GM12878 (cell line): Measurements from ENCODE around the gene IRF1. TPM values are rescaled to one million over a fixed set of nuclear protein-coding genes. Genes with fewer than 3 reads are reported as not detected.
A peak's percentile ranks its signal among the peaks of the same experiment; 100 is the strongest.

Source experiments
- ATAC-seq: fragments of 200-7000 bp; cut with Tn5 transposase; 3 replicates; pipeline ENCODE4 v1.9.1; 2020; ENCODE audit warnings: mild to moderate bottlenecking, moderate library complexity
- BruUV-seq: library from RNA; stranded (reverse); fragments of 400-500 nt; replicated peaks from 2 replicates; lab custom pipeline; 2021; lab: Mats Ljungman, UMichigan
- CTCF ChIA-PET: fragments of 300-600 bp; sonication (Branson Sonifier 250); formaldehyde crosslinking; extraction: SDS; loops from one replicate; lab custom pipeline; 2021; ENCODE audit warnings: inconsistent platforms; lab: Yijun Ruan, JAX
- POLR2A ChIA-PET: fragments of 350-600 bp; formaldehyde crosslinking; extraction: SDS; loops from one replicate; lab custom pipeline; 2021; ENCODE audit warnings: inconsistent platforms; lab: Charles Lee
- RAD21 ChIA-PET: fragments of 300-600 bp; sonication (Branson Sonifier 250); formaldehyde crosslinking; loops from one replicate; lab custom pipeline; 2023; ENCODE audit warnings: antibody characterized with exemption; ENCODE audit not compliant: unreplicated experiment; lab: Charles Lee
- SMC1A ChIA-PET: fragments of 300-600 bp; sonication (Branson Sonifier 250); formaldehyde crosslinking; loops from one replicate; lab custom pipeline; 2023; ENCODE audit not compliant: unreplicated experiment, uncharacterized antibody; lab: Charles Lee
- DNase-seq: peaks from one replicate; pipeline ENCODE4 v3.0.0-alpha.2; 2011; ENCODE audit warnings: low read depth, low spot score
- FAIRE-seq: peaks from 3 replicates; lab custom pipeline; 2011; peaks lifted over from hg19 to GRCh38; lab: Jason Lieb, UNC
- H2AFZ ChIP-seq: 2 replicates; pipeline ENCODE4 v1.6.0; 2011; ENCODE audit warnings: low read depth, low read length, control low read depth; ENCODE audit not compliant: control insufficient read depth
- H3K27ac ChIP-seq: 2 replicates; pipeline ENCODE4 v1.5.1; 2011; ENCODE audit warnings: control low read depth; ENCODE audit not compliant: control insufficient read depth, insufficient read depth
- H3K27me3 ChIP-seq, 2 experiments: replicated peaks in 1 of 2; 2 replicates each; pipeline versions ENCODE4 v1.6.0 to v1.6.1; 2011; ENCODE audit warnings: low read length in 1 of 2; ENCODE audit not compliant: control insufficient read depth in 2 of 2, insufficient read depth in 2 of 2
- H3K36me3 ChIP-seq, 2 experiments: 2 replicates each; pipeline ENCODE4 v1.5.1; 2011; ENCODE audit warnings: low read length in 1 of 2; ENCODE audit not compliant: control insufficient read depth in 2 of 2, insufficient read depth in 2 of 2
- H3K4me1 ChIP-seq: 2 replicates; pipeline ENCODE4 v1.6.1; 2011; ENCODE audit warnings: mild to moderate bottlenecking, low read length, moderate library complexity, mixed read lengths; ENCODE audit not compliant: control insufficient read depth, insufficient read depth
- H3K4me2 ChIP-seq: 2 replicates; pipeline ENCODE4 v1.6.0; 2011; ENCODE audit warnings: control low read depth; ENCODE audit not compliant: control insufficient read depth, insufficient read depth
- H3K4me3 ChIP-seq: fragments of 200-600 bp; sonication (generic); 2 replicates; pipeline ENCODE4 v1.5.1; 2016
- H3K79me2 ChIP-seq: 2 replicates; pipeline ENCODE4 v1.6.0; 2011; ENCODE audit warnings: low read length; ENCODE audit not compliant: control insufficient read depth, insufficient read depth
- H3K9ac ChIP-seq: 2 replicates; pipeline ENCODE4 v1.8.0; 2011; ENCODE audit warnings: low read length, control low read depth, mixed read lengths; ENCODE audit not compliant: control insufficient read depth, insufficient read depth
- H3K9me3 ChIP-seq: replicated peaks from 3 replicates; pipeline ENCODE4 v1.5.1; 2011; ENCODE audit warnings: mild to moderate bottlenecking, low read length; ENCODE audit not compliant: control insufficient read depth, insufficient read depth
- H4K20me1 ChIP-seq: 2 replicates; pipeline ENCODE4 v1.6.0; 2011; ENCODE audit not compliant: control insufficient read depth, insufficient read depth
- CEBPZ ChIP-seq: fragments of 150-350 bp; IDR thresholded peaks from 2 replicates; pipeline ENCODE4 v1.6.1; 2016; ENCODE audit warnings: low read depth, low read length
- CREB1 ChIP-seq: IDR thresholded peaks from 2 replicates; pipeline ENCODE4 v1.6.1; 2012; ENCODE audit warnings: low read depth, mild to moderate bottlenecking, inconsistent platforms
- E2F8 ChIP-seq: fragments of 450-650 bp; IDR thresholded peaks from 2 replicates; pipeline ENCODE4 v1.6.1; 2018; ENCODE audit warnings: mild to moderate bottlenecking, low read depth, moderate library complexity; ENCODE audit not compliant: partially characterized antibody
- MEF2B ChIP-seq: fragments of 450-650 bp; IDR thresholded peaks from 2 replicates; pipeline ENCODE4 v1.6.1; 2018; ENCODE audit warnings: mild to moderate bottlenecking, moderate library complexity; ENCODE audit not compliant: partially characterized antibody, poor library complexity, severe bottlenecking
- NFXL1 ChIP-seq: fragments of 450-650 bp; IDR thresholded peaks from 2 replicates; pipeline ENCODE4 v1.6.1; 2017; ENCODE audit warnings: antibody characterized with exemption, mild to moderate bottlenecking, borderline replicate concordance
- POLR2AphosphoS2 ChIP-seq: IDR thresholded peaks from 2 replicates; pipeline ENCODE4 v1.6.1; 2011; ENCODE audit warnings: low read depth, mild to moderate bottlenecking, low read length, improper control_type of control experiment, moderate library complexity
- RAD21 ChIP-seq: IDR thresholded peaks from 2 replicates; pipeline ENCODE4 v1.6.1; 2011; ENCODE audit warnings: mild to moderate bottlenecking, low read depth, low read length, moderate library complexity; ENCODE audit not compliant: insufficient read depth
- RUNX3 ChIP-seq: IDR thresholded peaks from 2 replicates; pipeline ENCODE4 v1.6.1; 2012; ENCODE audit warnings: low read length, inconsistent platforms
- SMAD5 ChIP-seq: IDR thresholded peaks from 2 replicates; pipeline ENCODE4 v1.6.1; 2016; ENCODE audit warnings: antibody characterized with exemption, low read depth
- SP1 ChIP-seq: IDR thresholded peaks from one replicate; pipeline ENCODE4 v1.6.1; 2011; ENCODE audit warnings: low read depth, low read length
- WGBS: methylation state at CpG from one replicate; pipeline ENCODE4 v1.1.6; 2016; ENCODE audit warnings: low lambda C conversion rate; ENCODE audit not compliant: insufficient replicate concordance, insufficient coverage; ENCODE audit errors: missing lambda C conversion rate; 5-methylcytosine and 5-hydroxymethylcytosine counted together
- in situ Hi-C: fragments of 300-500 bp; cut with MboI; formaldehyde crosslinking; loops from 9 replicates; pipeline ENCODE4 v1.14.3; 2018; ENCODE audit warnings: mixed read lengths
- intact Hi-C: fragments of 100-400 bp; cut with micrococcal nuclease; formaldehyde crosslinking; loops from one replicate; pipeline ENCODE4 v1.14.2; 2022; ENCODE audit not compliant: unreplicated experiment
- polyA plus RNA-seq, 11 experiments: library from polyadenylated mRNA; depleted of rRNA in 4 of 11; unstranded in 6 of 11; stranded (reverse) in 5 of 11; fragments of >200 nt; fragmentation: Nextera tagmentation in 4 of 11; fragmentation: Illumina TruSeq in 1 of 11; extraction: Ambion mirVana in 4 of 11; extraction: Trizol in 1 of 11; gene quantifications; 1 replicate in 1 of 11; 2 replicates in 10 of 11; pipeline versions ENCODE4 v1.2.1 to v1.2.3, GENCODE V29; 2011 to 2016; ENCODE audit warnings: inconsistent platforms in 2 of 11, missing spikeins in 2 of 11, low read depth in 1 of 11
- total RNA-seq, 4 experiments: library from RNA; depleted of rRNA in 3 of 4; stranded (reverse); fragments of >200 nt in 3 of 4; fragmentation: Illumina TruSeq in 1 of 4; extraction: Trizol in 1 of 4; gene quantifications; 2 replicates each; pipeline versions ENCODE4 v1.2.1 to v1.2.3, GENCODE V29; 2013 to 2021

IRF1 gene
- total and polyA plus RNA-seq, 10 of the 15 experiments (the other 5 are each of a cell fraction or from before 2014, with no cell fraction given), result 6.9 to 68.0 (median 49.6) TPM

- TF ChIP-seq POLR2AphosphoS2 (0 out of 2 replicates have a peak, but pooled peaks have one; percentile 8), CREB1 (peak; percentile 13; the same call in 1 of the 2 replicates), RAD21 (no peak), SMAD5 (peak; percentile 45; the same call in 1 of the 2 replicates), NFXL1 (no peak)
Observed at GRCh38 chr5:132479111-132479951, 11.2 kb downstream of the IRF1 start (continued).

GRCh38 chr5:132478366-132478871 is 12.2 kb downstream of the IRF1 start:
- FAIRE-seq (no peak), ATAC-seq (no peak), DNase-seq (no peak)
- ChIA-PET RAD21 (interaction anchor here (1.0 to 27.2 kb wide), 9 partner anchors 11 to 92 kb away, joined by 4 to 453 read pairs (median 20); partner anchors contain the start of gene IRF1), SMC1A (interaction anchor here (0.7 to 5.7 kb wide), 18 partner anchors 8 to 99 kb away, joined by 3 to 63 read pairs (median 8); partner anchors contain the start of gene IRF1), CTCF (interaction anchor here (1.1 to 5.7 kb wide), 9 partner anchors 9 to 240 kb away, joined by 3 to 40 read pairs (median 7); partner anchors contain the start of gene IRF1), POLR2A (interaction anchor here (0.8 to 24.5 kb wide), 13 partner anchors 7 to 91 kb away, joined by 3 to 389 read pairs (median 5); partner anchors contain the start of gene IRF1)
- H3K4me2 ChIP-seq, result no peak overlapping the region
- H3K9ac ChIP-seq, result no peak overlapping the region
- no peaks in the 10 kb centered on the region for H4K20me1 ChIP-seq
- no peaks in the 10 kb centered on the region; the same call in 1 of the 2 replicates for H3K79me2 ChIP-seq
- no peak overlapping the region for H3K4me3 ChIP-seq
- no peak overlapping the region for H2AFZ ChIP-seq
- intact Hi-C loops, result no loop called here
- no peaks in the 10 kb centered on the region for H3K27me3 ChIP-seq
- WGBS, result 65% methylated on average over 4 of the region's 4 CpGs
- peaks cover 3 to 4% of the 10 kb centered on the region in 2 experiments; a peak in 3 of 4 replicates for H3K36me3 ChIP-seq
- in situ Hi-C loops, result no loop called here
- no peaks in the 10 kb centered on the region for H3K9me3 ChIP-seq
- BruUV-seq, result no TSS peak
- H3K4me1 ChIP-seq, result peaks cover 28% of the 10 kb centered on the region
- no peak overlapping the region for H3K27ac ChIP-seq
- TF ChIP-seq RUNX3 (no peak), MEF2B (no peak), POLR2AphosphoS2 (no peak; the same call in 1 of the 2 replicates), E2F8 (no peak), SP1 (no peak), CEBPZ (no peak)
